Heart right ventricle (tissue), 16 donors: ENCODE measurements around the gene NPTX1. TPM values are rescaled to one million over a fixed set of nuclear protein-coding genes. Genes with fewer than 3 reads are reported as not detected.
A peak's percentile ranks its signal among the peaks of the same experiment; 100 is the strongest.

Experiments
- ATAC-seq, 8 donors: fragments of 200-7000 bp; cut with Tn5 transposase; one replicate each; pipeline ENCODE4 v1.9.1; 2020; ENCODE audit warnings: mild to moderate bottlenecking in 8 of 8, moderate library complexity in 8 of 8, moderate number of reproducible peaks in 1 of 8
- DNase-seq, 2 donors: peaks; one replicate each; pipeline ENCODE4 v3.0.0-alpha.2; 2020
- H3K27ac ChIP-seq, 10 donors: fragments of 200-600 bp; sonication (generic) in 2 of 10; one replicate each; pipeline versions ENCODE4 v1.5.0 to v1.8.0; 2020 to 2022; ENCODE audit warnings: mild to moderate bottlenecking in 3 of 10
- H3K27me3 ChIP-seq, 7 donors: fragments of 200-600 bp; one replicate each; pipeline ENCODE4 v1.8.0; 2021 to 2022; ENCODE audit warnings: mild to moderate bottlenecking in 2 of 7
- H3K36me3 ChIP-seq, 9 donors: fragments of 200-600 bp; sonication (generic) in 1 of 9; one replicate each; pipeline versions ENCODE4 v1.5.0 to v1.8.0; 2020 to 2022; ENCODE audit warnings: mild to moderate bottlenecking in 2 of 9
- H3K4me1 ChIP-seq, 9 donors: fragments of 200-600 bp; sonication (generic) in 1 of 9; one replicate each; pipeline versions ENCODE4 v1.5.0 to v1.8.0; 2020 to 2022; ENCODE audit warnings: mild to moderate bottlenecking in 4 of 9
- H3K4me3 ChIP-seq, 10 donors: fragments of 200-600 bp; sonication (generic) in 2 of 10; one replicate each; pipeline versions ENCODE4 v1.5.0 to v1.8.0; 2020 to 2022; ENCODE audit warnings: mild to moderate bottlenecking in 7 of 10, moderate library complexity in 2 of 10
- H3K9me3 ChIP-seq, 11 donors: fragments of 200-600 bp in 10 of 11; sonication (generic) in 2 of 11; one replicate each; pipeline versions ENCODE4 v1.5.0 to v1.8.0; 2013 to 2022; ENCODE audit warnings: mild to moderate bottlenecking in 2 of 11, control low read depth in 1 of 11, moderate library complexity in 1 of 11
- WGBS, 2 donors: extraction: QIAGEN DNeasy Blood & Tissue Kit; methylation state at CpG; one replicate each; pipeline ENCODE4 v1.1.7; 2013; ENCODE audit warnings: inconsistent platforms in 1 of 2; 5-methylcytosine and 5-hydroxymethylcytosine counted together
- intact Hi-C, 10 donors: fragments of 100-400 bp; cut with DNase I; formaldehyde crosslinking; loops; one replicate each; pipeline versions ENCODE4 v1.11.1 to v1.14.2; 2022
- polyA plus RNA-seq, 2 donors: library from polyadenylated mRNA; stranded (reverse); fragments of 200-250 nt; gene quantifications; one replicate each; pipeline ENCODE4 v1.2.3, GENCODE V29; 2013
- total RNA-seq, 10 donors: library from RNA; stranded (reverse); fragmentation: NEBNext Ultra II Directional in 3 of 10; extraction: Animal tissue kit (Norgen Biotek cat#: 25700) in 3 of 10; gene quantifications; one replicate each; pipeline versions ENCODE4 v1.2.1 to v1.2.4, GENCODE V29; 2021 to 2023
- TF ChIP-seq, protein P1 (sequence below), 9 donors: fragments of 200-600 bp; sonication (generic) in 2 of 9; IDR thresholded peaks; one replicate each; pipeline versions ENCODE4 v1.5.0 to v1.8.0; 2021 to 2022; ENCODE audit warnings: antibody characterized with exemption in 9 of 9, mild to moderate bottlenecking in 5 of 9, moderate library complexity in 1 of 9
- donor health status: Arrhythmogenic right ventricular cardiomyopathy.
- donor health status: ischemic (EF 13 %, LVEDD 7.1; RV severe dilation, severe dysfunction).
- donor health status: healthy with polysubstance abuse.
- donor health status: DM: no; HTN: yes; CAD: no.
- donor health status: DM: no; HTN: no; CAD: no.
- donor health status: ischemic (EF 25% LVEDD 6.9; RV normal size, moderate dysfunction).
- donor health status: ischemic (EF 25% LVEDD 5.7; RV mildly dilated, moderate dysfunction).
- donor health status: healthy.
- donor health status: DM: yes; HTN: yes; CAD: no.
- donor health status: Ischemic cardiomyopathy.
- donor health status: ischemic (EF 35%, LVEDD 5.7; RV mildly dilated, moderate dysfunction).
- donor health status: nonischemic (EF 11% LVEDD 7.7; RV severe dilation, severe dysfunction).
- donor health status: DM: yes; HTN: yes; CAD: no.
- donor health status: PGD.
- donor health status: ischemic (EF 29% LVEDD 5.4; RV normal size, mild dysfunction).
- donor health status: nonischemic (EF 23%, LVEDD 6.1; RV moderate dilation, normal function).

NPTX1 gene
- total and polyA plus RNA-seq, 12 donors: 0.03 TPM; not detected in 11

DNA sequence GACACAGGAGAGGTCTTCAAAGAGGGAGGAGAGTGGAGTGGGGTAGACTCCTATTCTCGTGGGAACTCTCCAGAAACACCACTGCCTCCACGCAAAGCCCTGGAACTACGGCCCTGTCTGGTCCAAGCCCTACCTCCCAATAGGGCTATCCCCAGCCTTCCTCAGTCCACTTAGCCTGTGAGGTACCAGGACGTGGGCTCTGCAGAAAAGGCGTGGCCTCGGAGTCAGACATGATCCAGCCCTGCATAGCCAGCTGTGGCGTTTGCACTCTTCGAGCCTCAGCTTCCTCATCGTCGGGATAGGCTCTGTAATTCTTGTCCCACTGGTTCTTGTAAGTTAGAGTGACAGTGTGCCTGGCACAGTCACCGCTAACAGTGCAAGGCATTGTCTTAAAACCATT lies 47.6 kb downstream of the NPTX1 start:
- H3K4me1 ChIP-seq: peaks cover 0 to 11% (median 4%) of the 10 kb centered on the region in 9 donors
- H3K27me3 ChIP-seq: no peaks in the 10 kb centered on the region
- TF ChIP-seq, protein P1, sequence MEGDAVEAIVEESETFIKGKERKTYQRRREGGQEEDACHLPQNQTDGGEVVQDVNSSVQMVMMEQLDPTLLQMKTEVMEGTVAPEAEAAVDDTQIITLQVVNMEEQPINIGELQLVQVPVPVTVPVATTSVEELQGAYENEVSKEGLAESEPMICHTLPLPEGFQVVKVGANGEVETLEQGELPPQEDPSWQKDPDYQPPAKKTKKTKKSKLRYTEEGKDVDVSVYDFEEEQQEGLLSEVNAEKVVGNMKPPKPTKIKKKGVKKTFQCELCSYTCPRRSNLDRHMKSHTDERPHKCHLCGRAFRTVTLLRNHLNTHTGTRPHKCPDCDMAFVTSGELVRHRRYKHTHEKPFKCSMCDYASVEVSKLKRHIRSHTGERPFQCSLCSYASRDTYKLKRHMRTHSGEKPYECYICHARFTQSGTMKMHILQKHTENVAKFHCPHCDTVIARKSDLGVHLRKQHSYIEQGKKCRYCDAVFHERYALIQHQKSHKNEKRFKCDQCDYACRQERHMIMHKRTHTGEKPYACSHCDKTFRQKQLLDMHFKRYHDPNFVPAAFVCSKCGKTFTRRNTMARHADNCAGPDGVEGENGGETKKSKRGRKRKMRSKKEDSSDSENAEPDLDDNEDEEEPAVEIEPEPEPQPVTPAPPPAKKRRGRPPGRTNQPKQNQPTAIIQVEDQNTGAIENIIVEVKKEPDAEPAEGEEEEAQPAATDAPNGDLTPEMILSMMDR (IDR thresholded peaks at IDR 0.05): no peak
- H3K4me3 ChIP-seq: no peak overlapping the region
- intact Hi-C loops: loop anchor here in 8 of 10 donors (5.0 to 10.0 kb wide), 5 partner anchors 144 to 554 kb away; no protein-coding TSS in a partner anchor
- DNase-seq (no peak), ATAC-seq (no peak)
- WGBS, 2 donors: 90 to 92% methylated on average over 11 of the region's 11 CpGs
- no peak overlapping the region for H3K27ac ChIP-seq
- H3K36me3 ChIP-seq: peaks cover 0 to 32% (median 0%) of the 10 kb centered on the region in 9 donors
- H3K9me3 ChIP-seq: no peaks in the 10 kb centered on the region

DNA sequence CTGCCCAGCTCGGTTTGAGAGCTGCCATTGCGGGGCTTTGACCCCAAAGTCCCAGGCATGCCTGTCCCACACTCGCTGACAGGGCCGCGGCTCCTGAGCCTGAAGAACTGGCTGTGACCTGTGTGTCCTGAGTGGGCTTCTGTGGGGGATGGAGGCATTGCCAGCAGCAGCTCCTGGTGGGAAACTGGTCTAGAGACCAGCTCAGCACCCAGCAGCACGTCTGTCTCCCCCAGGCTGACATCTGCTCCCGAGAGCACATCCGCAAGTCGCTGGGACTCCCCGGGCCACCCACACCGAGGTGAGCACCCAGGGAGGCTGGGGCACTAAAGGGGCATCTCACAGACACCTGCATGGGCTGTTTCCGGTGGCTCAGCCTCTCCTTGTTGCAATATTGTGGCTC lies 48.0 kb downstream of the NPTX1 start:
- ATAC-seq (no peak), DNase-seq (no peak)
- peaks cover 0 to 15% (median 5%) of the 10 kb centered on the region in 9 donors for H3K4me1 ChIP-seq
- 90 to 94% methylated on average over 12 of the region's 12 CpGs for WGBS, 2 donors
- TF ChIP-seq, protein P1 (IDR thresholded peaks at IDR 0.05): no peak
- H3K36me3 ChIP-seq: peaks cover 0 to 32% (median 0%) of the 10 kb centered on the region in 9 donors
- H3K4me3 ChIP-seq: no peak overlapping the region
- no peak overlapping the region for H3K27ac ChIP-seq
- H3K9me3 ChIP-seq: no peaks in the 10 kb centered on the region
- no peaks in the 10 kb centered on the region for H3K27me3 ChIP-seq
- intact Hi-C loops: loop anchor here in 8 of 10 donors (5.0 to 10.0 kb wide), 5 partner anchors 144 to 554 kb away; no protein-coding TSS in a partner anchor

DNA sequence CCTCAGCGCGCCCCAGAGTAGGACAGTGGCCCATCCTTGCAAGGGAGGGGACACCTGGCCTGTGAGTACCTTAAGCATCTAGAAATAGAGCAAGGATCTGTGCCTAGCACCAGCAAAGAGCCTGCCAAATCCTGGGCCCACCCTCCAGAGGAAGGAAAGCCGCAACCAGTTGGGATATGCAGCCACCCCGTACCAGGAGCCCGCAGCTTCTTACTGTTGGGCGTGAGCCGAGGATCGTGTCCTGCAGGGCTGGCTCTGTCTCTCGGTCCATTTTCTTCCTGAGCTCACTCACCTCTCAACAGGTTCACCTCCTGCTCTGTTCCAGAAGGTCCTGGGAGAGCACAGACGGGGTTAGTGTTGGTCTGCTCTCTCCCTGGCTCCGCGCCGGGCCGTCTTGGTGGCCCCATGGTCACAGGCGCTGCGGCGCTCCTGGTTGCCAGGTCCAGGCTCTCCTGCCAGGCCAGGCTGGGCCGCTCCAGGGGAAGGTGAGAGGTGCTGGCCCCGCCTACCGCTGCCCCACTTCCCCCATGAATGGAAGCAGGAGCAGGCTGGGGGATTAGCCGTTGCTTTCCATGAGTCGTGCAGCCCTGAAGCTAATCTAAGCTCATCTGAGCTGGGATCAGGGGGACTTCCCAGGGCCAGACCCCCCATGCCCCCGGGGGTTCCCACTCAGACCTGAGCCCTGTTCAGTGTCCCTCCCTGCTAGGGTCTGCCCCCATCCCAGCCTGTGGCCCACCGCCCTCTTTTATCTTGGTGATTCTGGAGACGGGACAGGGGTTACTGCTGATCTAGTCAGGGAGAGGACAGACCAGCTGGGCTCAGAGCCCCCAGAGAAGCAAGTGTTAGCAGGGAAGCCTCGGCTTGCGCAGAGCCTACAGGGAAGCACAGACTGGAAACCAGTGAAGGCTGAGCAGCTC lies 48.8 kb downstream of the NPTX1 start:
- Histone ChIP-seq H3K36me3 (peaks cover 0 to 32% (median 0%) of the 10 kb centered on the region in 9 donors), H3K27ac (no peak overlapping the region), H3K4me3 (no peak overlapping the region), H3K9me3 (no peaks in the 10 kb centered on the region), H3K4me1 (peaks cover 0 to 22% (median 11%) of the 10 kb centered on the region in 9 donors), H3K27me3 (no peaks in the 10 kb centered on the region)
- 88% methylated on average over 27 of the region's 27 CpGs for WGBS, 2 donors
- TF ChIP-seq, protein P1 (IDR thresholded peaks at IDR 0.05): no peak
- intact Hi-C loops: loop anchor here (1.0 to 10.0 kb wide), 10 partner anchors 145 to 674 kb away; no protein-coding TSS in a partner anchor
- peak in 1 of 8 donors; percentile 2 for ATAC-seq
- no peak for DNase-seq

DNA sequence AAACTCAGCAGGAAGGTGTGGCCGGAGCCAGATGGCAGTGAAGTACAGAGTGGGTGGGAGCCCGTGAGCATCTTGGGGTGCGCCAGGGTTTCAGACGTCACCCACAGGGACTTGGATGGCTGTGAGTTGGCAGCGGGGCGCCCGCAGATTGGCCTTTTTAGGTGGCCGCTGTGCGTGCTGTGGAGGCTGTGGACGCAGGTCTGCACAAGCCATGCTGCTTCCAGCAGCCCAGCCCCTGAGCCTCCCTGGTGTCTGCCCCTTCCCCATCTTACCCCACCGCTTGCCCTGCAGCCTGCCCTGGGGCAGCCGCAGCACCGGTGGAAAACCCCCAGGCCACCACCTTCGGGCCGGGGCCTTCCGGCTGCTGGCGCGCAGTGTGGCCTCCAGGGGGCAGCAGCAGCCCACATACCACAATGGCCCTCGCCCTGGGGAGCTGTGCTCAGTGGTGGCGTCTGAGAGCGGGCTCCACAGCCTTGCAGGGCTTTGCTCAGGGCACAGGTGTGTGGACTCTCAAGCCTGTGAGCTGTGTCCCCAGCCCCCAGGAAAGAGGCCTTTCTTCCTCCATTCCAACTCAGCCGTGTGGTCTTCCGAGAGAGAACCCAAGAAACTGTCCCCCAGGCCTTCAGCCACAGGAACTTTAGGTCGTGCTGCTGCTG lies 49.6 kb downstream of the NPTX1 start:
- no peaks in the 10 kb centered on the region for H3K27me3 ChIP-seq
- TF ChIP-seq, protein P1 (IDR thresholded peaks at IDR 0.05): peak; percentile 87 to 99 (median 96)
- 41 to 42% methylated on average over 24 of the region's 24 CpGs for WGBS, 2 donors
- peaks cover 0 to 25% (median 11%) of the 10 kb centered on the region in 9 donors for H3K4me1 ChIP-seq
- peaks cover 0 to 32% (median 0%) of the 10 kb centered on the region in 9 donors for H3K36me3 ChIP-seq
- intact Hi-C loops: loop anchor here (1.0 to 10.0 kb wide), 10 partner anchors 146 to 675 kb away; no protein-coding TSS in a partner anchor
- ATAC-seq: peak; percentile 60 to 88 (median 79)
- H3K4me3 ChIP-seq: no peak overlapping the region
- H3K27ac ChIP-seq: no peak overlapping the region
- peak; percentile 62 to 81 for DNase-seq
- no peaks in the 10 kb centered on the region for H3K9me3 ChIP-seq
